Kidney (tissue), 14 donors: Measurements from ENCODE around the gene PRAMEF1. TPM values are rescaled to one million over a fixed set of nuclear protein-coding genes. Genes with fewer than 3 reads are reported as not detected.
"Not testable (repeated sequence)": the region's sequence is repeated elsewhere in the genome, so short reads cannot be mapped to it uniquely, and the experiment has no call there.

ENCODE experiments used
- DNase-seq, 5 donors: peaks; one replicate each; pipeline ENCODE4 v3.0.0-alpha.2; 2013 to 2020
- FAIRE-seq: peaks from 2 replicates; lab custom pipeline; 2012; peaks lifted over from hg19 to GRCh38; lab: Jason Lieb, UNC
- H3K27ac ChIP-seq, 2 donors: one replicate each; pipeline ENCODE4 v1.7.0; 2013; ENCODE audit warnings: low read depth in 2 of 2, low read length in 2 of 2, inconsistent platforms in 1 of 2
- H3K27me3 ChIP-seq: one replicate; pipeline ENCODE4 v1.7.1; 2013; ENCODE audit warnings: low read length, inconsistent platforms; ENCODE audit not compliant: control insufficient read depth, insufficient read depth
- H3K36me3 ChIP-seq, 3 donors: one replicate each; pipeline versions ENCODE4 v1.7.0 to v1.7.1; 2013; ENCODE audit warnings: low read length in 3 of 3, control low read depth in 1 of 3, inconsistent platforms in 1 of 3; ENCODE audit not compliant: insufficient read depth in 3 of 3, control insufficient read depth in 2 of 3
- H3K4me1 ChIP-seq, 3 donors: one replicate each; pipeline versions ENCODE4 v1.7.0 to v1.7.1; 2013; ENCODE audit warnings: low read length in 3 of 3, inconsistent platforms in 1 of 3, low read depth in 1 of 3; ENCODE audit not compliant: control insufficient read depth in 2 of 3, insufficient read depth in 2 of 3
- H3K4me3 ChIP-seq, 3 donors: one replicate each; pipeline versions ENCODE4 v1.7.0 to v1.8.1; 2013; ENCODE audit warnings: low read length in 3 of 3, control low read depth in 1 of 3, inconsistent platforms in 1 of 3
- H3K9ac ChIP-seq, 3 donors: one replicate each; pipeline versions ENCODE4 v1.7.0 to v1.7.1; 2013; ENCODE audit warnings: low read length in 3 of 3, control low read depth in 1 of 3, inconsistent platforms in 1 of 3
- H3K9me3 ChIP-seq, 3 donors: one replicate each; pipeline versions ENCODE4 v1.7.0 to v1.7.1; 2013; ENCODE audit warnings: low read length in 3 of 3, control low read depth in 1 of 3, inconsistent platforms in 1 of 3; ENCODE audit not compliant: control insufficient read depth in 2 of 3, insufficient read depth in 1 of 3
- CTCF ChIP-seq: IDR thresholded peaks from 3 replicates; pipeline ENCODE4 v1.5.1; 2012; ENCODE audit warnings: mild to moderate bottlenecking, moderate library complexity, borderline replicate concordance; ENCODE audit not compliant: insufficient read depth; ENCODE audit errors: extremely low read depth
- intact Hi-C: fragments of 100-400 bp; cut with DNase I; formaldehyde crosslinking; loops from one replicate; pipeline ENCODE4 v1.11.1; 2022
- polyA plus RNA-seq: library from polyadenylated mRNA; stranded (reverse); fragments of 350-450 nt; fragmentation: Illumina TruSeq; extraction: RNeasy Lipid Tissue Mini Kit (QIAGEN cat#74804); gene quantifications from one replicate; pipeline ENCODE4 v1.2.3, GENCODE V29; 2014; ENCODE audit warnings: low read depth, low replicate concordance; ENCODE audit not compliant: insufficient read depth
- total RNA-seq: library from RNA; stranded (reverse); fragmentation: NEBNext Ultra II Directional; extraction: Animal tissue kit (Norgen Biotek cat#: 25700); gene quantifications from one replicate; pipeline ENCODE4 v1.2.1, GENCODE V29; 2021
- donor health status: control.
- donor health status: control.
- donor health status: control.
- donor health status: control.
- donor health status: control.
- donor health status: DM: yes; HTN: yes; CAD: no.
- donor health status: Normal renal cell carcinoma (clear cell type).

Gene PRAMEF1
- total and polyA plus RNA-seq, 2 donors from 2014 or later, result not detected

DNA sequence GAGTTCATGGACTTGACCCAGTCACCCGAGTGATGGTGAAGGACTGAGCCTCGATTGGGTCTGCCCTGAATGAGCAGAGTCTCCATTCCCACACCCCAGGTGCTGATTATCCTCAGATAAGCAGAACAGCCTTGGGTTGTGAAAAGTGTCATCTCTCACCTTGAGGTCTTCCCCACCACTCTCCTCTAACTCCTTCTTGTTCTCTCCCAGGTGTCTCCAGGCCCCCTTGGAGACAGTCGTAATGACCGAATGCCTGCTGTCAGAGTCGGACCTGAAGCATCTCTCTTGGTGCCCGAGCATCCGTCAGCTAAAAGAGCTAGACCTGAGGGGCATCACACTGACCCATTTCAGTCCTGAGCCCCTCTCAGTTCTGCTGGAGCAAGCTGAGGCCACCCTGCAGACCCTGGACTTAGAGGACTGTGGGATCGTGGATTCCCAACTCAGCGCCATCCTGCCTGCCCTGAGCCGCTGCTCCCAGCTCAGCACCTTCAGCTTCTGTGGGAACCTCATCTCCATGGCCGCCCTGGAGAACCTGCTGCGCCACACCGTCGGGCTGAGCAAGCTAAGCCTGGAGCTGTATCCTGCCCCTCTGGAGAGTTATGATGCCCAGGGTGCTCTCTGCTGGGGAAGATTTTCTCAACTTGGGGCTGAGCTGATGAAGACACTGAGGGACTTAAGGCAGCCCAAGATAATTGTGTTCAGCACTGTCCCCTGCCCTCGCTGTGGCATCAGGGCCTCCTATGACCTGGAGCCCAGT lies 14.2 kb upstream of the PRAMEF1 start:
- Histone ChIP-seq H3K27me3 (no peaks in the 10 kb centered on the region), H3K4me1 (no peaks in the 10 kb centered on the region), H3K4me3 (no peak overlapping the region), H3K9ac (no peak overlapping the region), H3K27ac (no peak overlapping the region), H3K9me3 (no peaks in the 10 kb centered on the region), H3K36me3 (no peaks in the 10 kb centered on the region)
- no peak for TF ChIP-seq CTCF
- intact Hi-C loops, result no loop called here
- DNase-seq (no peak), FAIRE-seq (no peak)

DNA sequence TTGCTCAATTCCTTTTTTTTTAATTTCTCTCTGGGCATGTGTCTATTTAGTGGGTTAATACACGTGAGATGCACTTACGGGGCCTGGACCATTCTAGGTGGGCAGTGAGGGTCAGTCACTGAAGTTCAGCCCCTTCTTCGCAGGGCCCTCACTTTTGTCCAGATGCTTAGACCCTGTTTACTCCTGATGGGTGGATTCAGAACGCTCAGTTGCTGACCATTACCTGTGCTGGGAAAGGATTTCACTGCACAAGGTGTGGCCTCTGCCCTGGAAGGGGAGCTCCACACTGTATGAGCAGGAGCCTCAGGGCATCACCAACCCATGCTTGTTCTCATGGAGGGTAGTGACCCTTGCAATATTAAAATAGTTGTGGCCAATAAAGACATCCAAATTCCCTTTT lies 13.1 kb upstream of the PRAMEF1 start:
- Histone ChIP-seq H3K4me1 (no peaks in the 10 kb centered on the region), H3K9ac (no peak overlapping the region), H3K9me3 (no peaks in the 10 kb centered on the region), H3K4me3 (no peak overlapping the region), H3K27ac (no peak overlapping the region), H3K36me3 (no peaks in the 10 kb centered on the region), H3K27me3 (no peaks in the 10 kb centered on the region)
- no peak for DNase-seq
- no peak for FAIRE-seq
- no peak for TF ChIP-seq CTCF
- intact Hi-C loops, result no loop called here

- H3K4me3 ChIP-seq, result no peak overlapping the region
- FAIRE-seq (no peak), DNase-seq (no peak)
- TF ChIP-seq CTCF, result no peak
- H3K9me3 ChIP-seq, result no peaks in the 10 kb centered on the region
- no peaks in the 10 kb centered on the region for H3K4me1 ChIP-seq
- no peaks in the 10 kb centered on the region for H3K27me3 ChIP-seq
- intact Hi-C loops, result no loop called here
- no peaks in the 10 kb centered on the region for H3K36me3 ChIP-seq
- H3K27ac ChIP-seq, result no peak overlapping the region
- H3K9ac ChIP-seq, result no peak overlapping the region
Observed at GRCh38 chr1:12778907-12779306, 12.3 kb upstream of the PRAMEF1 start.

DNA sequence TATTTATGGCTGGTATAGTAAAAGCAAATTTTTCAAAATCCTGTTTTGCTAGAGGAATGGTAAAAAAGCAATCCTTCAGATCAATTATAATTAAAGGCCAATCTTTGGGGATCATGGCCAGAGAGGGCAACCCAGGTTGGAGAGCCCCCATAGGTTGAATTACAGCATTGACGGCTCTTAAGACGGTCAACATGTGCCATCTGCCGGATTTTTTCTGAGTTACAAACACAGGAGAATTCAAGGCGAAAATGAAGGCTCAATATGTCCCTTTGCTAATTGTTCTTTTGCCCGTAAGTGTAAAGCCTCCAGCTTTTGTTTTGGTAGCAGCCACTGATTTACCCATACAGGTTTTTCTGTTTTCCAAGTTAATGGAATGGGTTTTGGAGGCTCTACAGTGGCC lies 9.7 kb upstream of the PRAMEF1 start:
- H3K4me3 ChIP-seq, DNase-seq, H3K9ac ChIP-seq, H3K36me3 ChIP-seq, H3K27ac ChIP-seq, FAIRE-seq, intact Hi-C loops, H3K4me1 ChIP-seq, H3K27me3 ChIP-seq, H3K9me3 ChIP-seq: not testable (repeated sequence)

GRCh38 chr1:12783783-12784182 lies 7.4 kb upstream of the PRAMEF1 start:
- H3K9ac ChIP-seq, H3K27me3 ChIP-seq, H3K36me3 ChIP-seq, intact Hi-C loops, FAIRE-seq, H3K4me1 ChIP-seq, H3K27ac ChIP-seq, DNase-seq, H3K4me3 ChIP-seq, H3K9me3 ChIP-seq: not testable (repeated sequence)

- DNase-seq, H3K36me3 ChIP-seq, H3K4me1 ChIP-seq, H3K4me3 ChIP-seq, H3K27me3 ChIP-seq, FAIRE-seq, intact Hi-C loops, H3K27ac ChIP-seq, H3K9ac ChIP-seq, H3K9me3 ChIP-seq: not testable (repeated sequence)
Observed at GRCh38 chr1:12784729-12785128, 6.5 kb upstream of the PRAMEF1 start.
